ENCODE measurements around the gene ZNF212. TPM values are rescaled to one million over a fixed set of nuclear protein-coding genes. Genes with fewer than 3 reads are reported as not detected.

Gene ZNF212
- total RNA-seq, 1 experiment from 2014 or later, result 9.7 TPM

DNA sequence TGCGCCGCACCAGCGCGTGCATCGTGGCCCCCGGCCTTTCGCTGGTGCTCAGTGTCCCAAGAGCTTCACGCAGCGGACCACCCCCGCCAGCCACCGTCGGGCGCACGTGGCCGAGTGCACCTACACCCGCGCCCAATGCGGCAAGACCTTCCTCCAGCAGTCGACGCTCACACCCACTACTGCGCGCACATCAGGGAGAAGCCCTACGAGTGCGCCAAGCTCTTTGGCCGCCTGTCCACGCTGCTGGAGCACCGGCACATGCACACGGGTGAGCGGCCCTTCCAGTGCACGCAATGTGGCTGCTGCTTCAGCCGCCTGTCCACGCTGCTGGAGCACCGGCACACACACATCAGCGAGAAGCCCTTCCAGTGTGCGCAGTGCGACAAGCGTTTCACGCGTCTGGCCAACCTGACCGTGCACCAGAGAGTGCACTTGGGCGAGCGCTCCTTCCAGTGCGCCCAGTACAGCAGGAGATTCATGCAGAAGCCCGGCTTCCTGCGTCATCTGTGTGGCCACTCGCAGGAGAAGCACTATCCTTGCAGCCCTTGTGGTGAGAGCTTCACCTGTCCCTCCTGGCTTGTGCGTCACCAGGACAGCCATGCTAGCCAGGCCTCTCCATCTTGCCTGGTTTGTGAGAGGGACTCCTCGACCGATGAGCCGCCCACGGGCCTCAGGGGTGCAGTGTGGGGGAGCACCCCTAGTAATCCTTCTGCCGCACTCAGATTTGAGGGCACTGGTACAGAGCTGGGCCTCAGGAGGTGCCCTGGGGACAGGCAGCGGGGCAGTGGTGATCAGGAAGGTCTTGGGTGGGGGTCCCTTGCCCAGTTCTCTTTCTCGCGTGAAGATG lies 55.4 kb downstream of the ZNF212 start:
- no peak overlapping the region for H3K9ac ChIP-seq (ENCODE audit: low read length)
- no peaks in the 10 kb centered on the region for H3K36me3 ChIP-seq (ENCODE audit: low read depth, low read length)
- H3K9me2 ChIP-seq (replicated peaks; ENCODE audit: low read length), result no peaks in the 10 kb centered on the region
- no peak for DNase-seq
- H3K27me3 ChIP-seq (ENCODE audit: low read length), result no peaks in the 10 kb centered on the region
- TF ChIP-seq CTCF (conservative IDR thresholded peaks at IDR 0.05; ENCODE audit: low read depth, low read length) (no peak), EZH2 (IDR thresholded peaks at IDR 0.05; ENCODE audit: low read length, unreplicated experiment) (no peak)
- intact Hi-C loops (cut with micrococcal nuclease), result no loop called here
- no peaks in the 10 kb centered on the region for H3F3A ChIP-seq (ENCODE audit: low read length, unreplicated experiment)
- ATAC-seq, result no peak
- POLR2A ChIA-PET (ENCODE audit: unreplicated experiment), result no interaction called here
- no peaks in the 10 kb centered on the region for H3K9me3 ChIP-seq (ENCODE audit: low read length)
- H2AFZ ChIP-seq (ENCODE audit: low read length), result no peak overlapping the region
- no peak overlapping the region for H3K4me2 ChIP-seq (ENCODE audit: low read length)
- H3K79me2 ChIP-seq (ENCODE audit: low read length), result no peaks in the 10 kb centered on the region
- CTCF ChIA-PET, result no interaction called here
- H3K27ac ChIP-seq (ENCODE audit: low read length), result no peak overlapping the region
- H3K4me3 ChIP-seq (ENCODE audit: low read length), result no peak overlapping the region
- no peaks in the 10 kb centered on the region for H4K20me1 ChIP-seq (ENCODE audit: low read length)
- BruUV-seq (replicated peaks), result no TSS peak
- H3K4me1 ChIP-seq (ENCODE audit: insufficient read depth, low read length), result no peaks in the 10 kb centered on the region

DNA sequence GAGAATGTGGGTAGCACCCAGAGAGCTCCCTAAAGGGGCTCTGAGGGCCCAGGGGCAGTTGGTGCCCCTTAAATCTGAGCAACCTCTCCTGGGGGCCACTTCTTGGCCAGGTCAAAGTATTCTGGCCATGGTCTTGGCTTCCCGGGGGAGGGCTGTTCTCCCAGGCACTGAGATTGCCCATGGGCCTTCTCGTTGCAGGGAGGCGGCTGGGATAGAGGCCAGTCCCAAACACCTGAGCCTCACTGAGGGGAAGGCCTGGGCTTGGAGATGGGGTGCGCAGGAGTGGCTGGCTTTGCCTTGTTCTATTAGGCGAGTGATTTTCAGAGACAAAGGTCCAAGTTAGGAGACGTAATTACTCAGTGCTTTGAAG lies 56.0 kb downstream of the ZNF212 start:
- no peaks in the 10 kb centered on the region for H4K20me1 ChIP-seq (ENCODE audit: low read length)
- no peak overlapping the region for H3K4me2 ChIP-seq (ENCODE audit: low read length)
- no peak for ATAC-seq
- no peak overlapping the region for H2AFZ ChIP-seq (ENCODE audit: low read length)
- intact Hi-C loops (cut with micrococcal nuclease), result no loop called here
- ChIA-PET POLR2A (ENCODE audit: unreplicated experiment) (no interaction called here), CTCF (no interaction called here)
- H3K9ac ChIP-seq (ENCODE audit: low read length), result no peak overlapping the region
- no peak overlapping the region for H3K4me3 ChIP-seq (ENCODE audit: low read length)
- no peak for DNase-seq
- no TSS peak for BruUV-seq (replicated peaks)
- no peaks in the 10 kb centered on the region for H3K9me3 ChIP-seq (ENCODE audit: low read length)
- no peaks in the 10 kb centered on the region for H3F3A ChIP-seq (ENCODE audit: low read length, unreplicated experiment)
- H3K27ac ChIP-seq (ENCODE audit: low read length), result no peak overlapping the region
- H3K4me1 ChIP-seq (ENCODE audit: insufficient read depth, low read length), result no peaks in the 10 kb centered on the region
- no peak for TF ChIP-seq CTCF (conservative IDR thresholded peaks at IDR 0.05; ENCODE audit: low read depth, low read length)
- no peak for TF ChIP-seq EZH2 (IDR thresholded peaks at IDR 0.05; ENCODE audit: low read length, unreplicated experiment)
- no peak for TF ChIP-seq EZH2phosphoT487 (IDR thresholded peaks at IDR 0.05; ENCODE audit: borderline replicate concordance, low read length)
- H3K79me2 ChIP-seq (ENCODE audit: low read length), result no peaks in the 10 kb centered on the region
- H3K36me3 ChIP-seq (ENCODE audit: low read depth, low read length), result no peaks in the 10 kb centered on the region
- H3K9me2 ChIP-seq (replicated peaks; ENCODE audit: low read length), result no peaks in the 10 kb centered on the region
- no peaks in the 10 kb centered on the region for H3K27me3 ChIP-seq (ENCODE audit: low read length)

GRCh38 chr7:149296368-149296767 lies 56.9 kb downstream of the ZNF212 start:
- no peaks in the 10 kb centered on the region for H4K20me1 ChIP-seq (ENCODE audit: low read length)
- intact Hi-C loops (cut with micrococcal nuclease), result no loop called here
- H3K4me1 ChIP-seq (ENCODE audit: insufficient read depth, low read length), result no peaks in the 10 kb centered on the region
- ATAC-seq (no peak), DNase-seq (no peak)
- H3K4me3 ChIP-seq (ENCODE audit: low read length), result no peak overlapping the region
- H3K36me3 ChIP-seq (ENCODE audit: low read depth, low read length), result no peaks in the 10 kb centered on the region
- H3K27me3 ChIP-seq (ENCODE audit: low read length), result no peaks in the 10 kb centered on the region
- H2AFZ ChIP-seq (ENCODE audit: low read length), result no peak overlapping the region
- no peaks in the 10 kb centered on the region for H3K79me2 ChIP-seq (ENCODE audit: low read length)
- TF ChIP-seq EZH2 (IDR thresholded peaks at IDR 0.05; ENCODE audit: low read length, unreplicated experiment), result no peak
- TF ChIP-seq EZH2phosphoT487 (IDR thresholded peaks at IDR 0.05; ENCODE audit: borderline replicate concordance, low read length), result no peak
- no peak for TF ChIP-seq CTCF (conservative IDR thresholded peaks at IDR 0.05; ENCODE audit: low read depth, low read length)
- no peak overlapping the region for H3K4me2 ChIP-seq (ENCODE audit: low read length)
- H3K9me2 ChIP-seq (replicated peaks; ENCODE audit: low read length), result no peaks in the 10 kb centered on the region
- H3K9ac ChIP-seq (ENCODE audit: low read length), result no peak overlapping the region
- no peaks in the 10 kb centered on the region for H3F3A ChIP-seq (ENCODE audit: low read length, unreplicated experiment)
- ChIA-PET CTCF (no interaction called here), POLR2A (ENCODE audit: unreplicated experiment) (no interaction called here)
- BruUV-seq (replicated peaks), result no TSS peak
- no peak overlapping the region for H3K27ac ChIP-seq (ENCODE audit: low read length)
- H3K9me3 ChIP-seq (ENCODE audit: low read length), result no peaks in the 10 kb centered on the region

Measured in PC-3 (cell line).